HCT116 (cell line): Measurements from ENCODE around the gene VMAC. TPM values are rescaled to one million over a fixed set of nuclear protein-coding genes. Genes with fewer than 3 reads are reported as not detected.

Source experiments
- ATAC-seq: fragments of 200-7000 bp; cut with Tn5 transposase; 2 replicates; pipeline ENCODE4 v1.9.1; 2020; ENCODE audit warnings: mild to moderate bottlenecking, moderate library complexity
- BruUV-seq: library from RNA; stranded (reverse); fragments of 400-500 nt; replicated peaks from 2 replicates; lab custom pipeline; 2021; lab: Mats Ljungman, UMichigan
- CTCF ChIA-PET: fragments of 300-600 bp; sonication (Branson Sonifier 250); formaldehyde crosslinking; loops from one replicate; lab custom pipeline; 2021; ENCODE audit warnings: antibody characterized with exemption; lab: Charles Lee
- POLR2A ChIA-PET: fragments of 300-600, 350-600 bp; sonication (Branson Sonifier 250); formaldehyde crosslinking; loops from one replicate; lab custom pipeline; 2021; ENCODE audit warnings: antibody characterized with exemption; lab: Charles Lee
- RAD21 ChIA-PET, 2 experiments: fragments of 300-600 bp; sonication (Branson Sonifier 250); formaldehyde crosslinking; loops; one replicate each; lab custom pipeline; 2023; ENCODE audit warnings: low total read pairs in 2 of 2; ENCODE audit not compliant: uncharacterized antibody in 2 of 2, unreplicated experiment in 2 of 2, low non-redundant PET in 1 of 2; lab: Charles Lee
- DNase-seq: peaks from one replicate; pipeline ENCODE4 v3.0.0-alpha.2; 2010; ENCODE audit warnings: low read depth, low spot score
- H2AFZ ChIP-seq: fragments of 200-600 bp; shearing (Covaris generic), sonication (generic); 2 replicates; pipeline ENCODE4 v1.6.1; 2017; ENCODE audit warnings: low read depth, mixed run types, mixed read lengths, antibody characterized with exemption, low read length; ENCODE audit not compliant: poor library complexity, severe bottlenecking
- H3K27ac ChIP-seq: 2 replicates; pipeline ENCODE4 v1.5.1; 2012; ENCODE audit warnings: low read depth, low read length
- H3K27me3 ChIP-seq: fragments of 200-600 bp; sonication (generic); 2 replicates; pipeline ENCODE4 v1.6.1; 2016; ENCODE audit warnings: mixed run types, low read length, mixed read lengths; ENCODE audit not compliant: insufficient read depth
- H3K36me3 ChIP-seq, 2 experiments: fragments of 200-500 bp in 1 of 2; fragments of 200-600 bp in 1 of 2; sonication (Bioruptor generic) in 1 of 2; sonication (generic) in 1 of 2; 2 replicates each; pipeline versions ENCODE4 v1.5.1 to v1.6.1; 2014 to 2016; ENCODE audit warnings: low read length in 2 of 2, inconsistent platforms in 1 of 2, mixed read lengths in 1 of 2, mixed run types in 1 of 2; ENCODE audit not compliant: insufficient read depth in 2 of 2, control insufficient read depth in 1 of 2
- H3K4me1 ChIP-seq, 2 experiments: fragments of 200-600 bp in 1 of 2; sonication (generic) in 1 of 2; 2 replicates each; pipeline versions ENCODE4 v1.5.1 to v1.6.1; 2012 to 2017; ENCODE audit warnings: low read length in 2 of 2, inconsistent platforms in 1 of 2, mild to moderate bottlenecking in 1 of 2, mixed read lengths in 1 of 2, mixed run types in 1 of 2, moderate library complexity in 1 of 2; ENCODE audit not compliant: insufficient read depth in 2 of 2, control insufficient read depth in 1 of 2
- H3K4me2 ChIP-seq: fragments of 200-600 bp; sonication (generic); 2 replicates; pipeline ENCODE4 v1.6.1; 2017; ENCODE audit warnings: mixed run types, low read length, mixed read lengths
- H3K4me3 ChIP-seq, 2 experiments: fragments of 200-600 bp in 1 of 2; sonication (generic) in 1 of 2; replicated peaks in 1 of 2; 2 replicates each; pipeline ENCODE4 v1.5.1; 2011 to 2016; ENCODE audit warnings: low read length in 2 of 2, control low read depth in 1 of 2, low read depth in 1 of 2, mild to moderate bottlenecking in 1 of 2, mixed read lengths in 1 of 2, mixed run types in 1 of 2
- H3K79me2 ChIP-seq: fragments of 200-600 bp; sonication (generic); 2 replicates; pipeline ENCODE4 v1.6.1; 2017; ENCODE audit warnings: mild to moderate bottlenecking, mixed run types, low read length, moderate library complexity, mixed read lengths; ENCODE audit not compliant: insufficient read depth
- H3K9ac ChIP-seq: fragments of 200-600 bp; sonication (generic); 2 replicates; pipeline ENCODE4 v1.6.1; 2016; ENCODE audit warnings: low read length, mixed read lengths
- H3K9me2 ChIP-seq: fragments of 200-600 bp; sonication (generic), shearing (Covaris generic); 2 replicates; pipeline ENCODE4 v1.6.1; 2017; ENCODE audit warnings: mixed run types, mild to moderate bottlenecking, moderate library complexity; ENCODE audit not compliant: insufficient read depth
- H3K9me3 ChIP-seq, 2 experiments: fragments of 200-500 bp in 1 of 2; fragments of 200-600 bp in 1 of 2; sonication (Bioruptor generic) in 1 of 2; sonication (generic) in 1 of 2; 2 replicates each; pipeline ENCODE4 v1.6.1; 2014 to 2017; ENCODE audit warnings: low read length in 2 of 2, mixed read lengths in 2 of 2, inconsistent platforms in 1 of 2, low read depth in 1 of 2, mild to moderate bottlenecking in 1 of 2, mixed run types in 1 of 2, moderate library complexity in 1 of 2; ENCODE audit not compliant: control insufficient read depth in 1 of 2, insufficient read depth in 1 of 2
- H4K20me1 ChIP-seq: fragments of 200-600 bp; sonication (generic), shearing (Covaris generic); 2 replicates; pipeline ENCODE4 v1.6.1; 2017; ENCODE audit warnings: mixed run types, mild to moderate bottlenecking, moderate library complexity; ENCODE audit not compliant: insufficient read depth
- CTCF ChIP-seq, 3 experiments: fragments of 200-600 bp in 1 of 3; sonication (generic) in 1 of 3; IDR thresholded peaks in 2 of 3; conservative IDR thresholded peaks in 1 of 3; 2 replicates each; pipeline ENCODE4 v1.5.1; 2012 to 2017; ENCODE audit warnings: low read depth in 2 of 3, low read length in 2 of 3, antibody characterized with exemption in 1 of 3, borderline replicate concordance in 1 of 3, control low read depth in 1 of 3, mild to moderate bottlenecking in 1 of 3, mixed read lengths in 1 of 3, mixed run types in 1 of 3, moderate library complexity in 1 of 3; ENCODE audit not compliant: insufficient read depth in 1 of 3
- EZH2phosphoT487 ChIP-seq: fragments of 200-600 bp; IDR thresholded peaks from 2 replicates; pipeline ENCODE4 v1.6.1; 2018; ENCODE audit warnings: antibody characterized with exemption, borderline replicate concordance
- MAX ChIP-seq: IDR thresholded peaks from 2 replicates; pipeline ENCODE4 v1.6.1; 2012
- SP1 ChIP-seq: IDR thresholded peaks from 2 replicates; pipeline ENCODE4 v1.6.1; 2012; ENCODE audit warnings: low read depth
- TCF7L2 ChIP-seq: IDR thresholded peaks from 2 replicates; pipeline ENCODE4 v1.7.0; 2011; ENCODE audit warnings: borderline replicate concordance, inconsistent platforms; ENCODE audit not compliant: insufficient read depth, insufficient read length; ENCODE audit errors: extremely low read depth
- YY1 ChIP-seq: IDR thresholded peaks from 2 replicates; pipeline ENCODE4 v1.6.1; 2011; ENCODE audit warnings: low read length, low read depth, moderate library complexity, mild to moderate bottlenecking; ENCODE audit not compliant: insufficient replicate concordance; ENCODE audit errors: extremely low read depth
- ZBTB33 ChIP-seq: IDR thresholded peaks from 2 replicates; pipeline ENCODE4 v1.6.1; 2011; ENCODE audit warnings: mild to moderate bottlenecking, low read length, moderate library complexity; ENCODE audit not compliant: insufficient replicate concordance; ENCODE audit errors: extremely low read depth
- intact Hi-C: fragments of 100-400 bp; cut with micrococcal nuclease; formaldehyde crosslinking; loops from 2 replicates; pipeline ENCODE4 v1.10.0; 2022
- total RNA-seq: library from RNA; stranded (reverse); gene quantifications from one replicate; pipeline ENCODE4 v1.2.1, GENCODE V29; 2021; ENCODE audit not compliant: unreplicated experiment

VMAC gene
- total RNA-seq, 1 experiment from 2014 or later, result 2.1 TPM

- TF ChIP-seq ZBTB33 (no peak), MAX (no peak), CTCF (IDR thresholded peaks at IDR 0.05 in 2 of 3, conservative IDR thresholded peaks at IDR 0.05 in 1 of 3; ENCODE audit: borderline replicate concordance in 1 of 3, insufficient read depth in 1 of 3, low read depth in 2 of 3, low read length in 2 of 3) (no peak), SP1 (no peak), YY1 (no peak), EZH2phosphoT487 (no peak)
These were observed 54.1 kb downstream of the VMAC start (continued) for GRCh38 chr19:5958851-5959122.

GRCh38 chr19:5959260-5960004 lies 54.8 kb downstream of the VMAC start:
- ChIA-PET POLR2A (no interaction called here), CTCF (interaction anchor here (1.2 kb wide), 1 partner anchor 9 kb away, joined by 3 read pairs; no protein-coding TSS in a partner anchor)
- no peak overlapping the region for H3K9ac ChIP-seq
- no peaks in the 10 kb centered on the region for H3K27me3 ChIP-seq
- H3K4me3 ChIP-seq, result no peak overlapping the region
- H3K36me3 ChIP-seq, result no peaks in the 10 kb centered on the region
- no TSS peak for BruUV-seq
- no peak overlapping the region for H3K4me2 ChIP-seq
- H3K27ac ChIP-seq, result no peak overlapping the region
- H3K4me1 ChIP-seq, result peaks cover 0 to 2% of the 10 kb centered on the region in 2 experiments; a peak in 1 of 4 replicates
- H4K20me1 ChIP-seq, result peaks cover 17% of the 10 kb centered on the region; the same call in 1 of the 2 replicates
- no peak overlapping the region for H2AFZ ChIP-seq
- no peak for DNase-seq
- no peaks in the 10 kb centered on the region for H3K9me3 ChIP-seq
- TF ChIP-seq EZH2phosphoT487 (no peak), TCF7L2 (no peak)
- TF ChIP-seq, all 23 proteins: peak for 0
- intact Hi-C loops, result no loop called here
- H3K9me2 ChIP-seq, result no peaks in the 10 kb centered on the region
- peaks cover 95% of the 10 kb centered on the region for H3K79me2 ChIP-seq
- RAD21 ChIA-PET, result no interaction called here
- ATAC-seq, result no peak

Other genes starting within 250 kb of the VMAC start
- gene MICOS13, start 224.4 kb upstream of the VMAC start, total RNA-seq, result 61.6 TPM
- 6.0 TPM for gene HSD11B1L, start 223.8 kb upstream of the VMAC start, total RNA-seq
- 1,504 TPM for gene RPL36, start 214.6 kb upstream of the VMAC start, total RNA-seq
- gene LONP1, start 184.7 kb upstream of the VMAC start, total RNA-seq, result 180 TPM
- gene CATSPERD, start 184.2 kb upstream of the VMAC start, total RNA-seq, result not detected
- gene PRR22, start 120.1 kb upstream of the VMAC start, total RNA-seq, result 13.5 TPM
- 78.1 TPM for gene DUS3L, start 113.7 kb upstream of the VMAC start, total RNA-seq
- 11.5 TPM for gene NRTN, start 99.8 kb upstream of the VMAC start, total RNA-seq
- not detected for gene FUT6, start 65.2 kb upstream of the VMAC start, total RNA-seq
- 2.6 TPM for gene FUT3, start 53.4 kb upstream of the VMAC start, total RNA-seq
- 0.84 TPM for gene FUT5, start 34.3 kb upstream of the VMAC start, total RNA-seq
- gene NDUFA11, start 1.1 kb upstream of the VMAC start, total RNA-seq, result 311 TPM
- gene CAPS, start 9.4 kb downstream of the VMAC start, total RNA-seq, result 2.5 TPM
- gene RANBP3, start 73.3 kb downstream of the VMAC start, total RNA-seq, result 62.4 TPM
- gene RFX2, start 205.6 kb downstream of the VMAC start, total RNA-seq, result 13.7 TPM
- 0.37 TPM for gene ACSBG2, start 230.8 kb downstream of the VMAC start, total RNA-seq